CD4-positive, alpha-beta T cell treated with Interleukin-2 at 100 ng/mL for 4 hours (primary cell): ENCODE measurements around the gene ASPHD2.

Experiments used
- DNase-seq: peaks from one replicate; pipeline ENCODE4 v3.0.0-alpha.2; 2020; ENCODE audit warnings: low spot score

ASPHD2 gene

GRCh38 chr22:26446808-26447515, 17.9 kb downstream of the ASPHD2 start:
- DNase-seq: no peak

- no peak for DNase-seq
These were observed 18.7 kb downstream of the ASPHD2 start for GRCh38 chr22:26447584-26448329.

- no peak for DNase-seq
These were observed 19.3 kb downstream of the ASPHD2 start for GRCh38 chr22:26448334-26448733.

GRCh38 chr22:26448941-26449340, 19.9 kb downstream of the ASPHD2 start:
- no peak for DNase-seq

GRCh38 chr22:26450453-26451185, 21.6 kb downstream of the ASPHD2 start:
- DNase-seq: no peak

GRCh38 chr22:26452236-26453016, 23.4 kb downstream of the ASPHD2 start:
- DNase-seq: no peak

- no peak for DNase-seq
These were observed 24.2 kb downstream of the ASPHD2 start for GRCh38 chr22:26453216-26453615.

GRCh38 chr22:26453812-26454500, 24.9 kb downstream of the ASPHD2 start:
- DNase-seq: no peak

GRCh38 chr22:26457661-26458272, 28.7 kb downstream of the ASPHD2 start:
- no peak for DNase-seq

- DNase-seq: no peak
These were observed 31.1 kb downstream of the ASPHD2 start for GRCh38 chr22:26460202-26460601.

GRCh38 chr22:26461188-26461810, 32.2 kb downstream of the ASPHD2 start:
- DNase-seq: peak; percentile 44

GRCh38 chr22:26462051-26462450, 33.0 kb downstream of the ASPHD2 start:
- DNase-seq: no peak

- no peak for DNase-seq
These were observed 33.6 kb downstream of the ASPHD2 start for GRCh38 chr22:26462641-26463040.

GRCh38 chr22:26463101-26463661, 34.1 kb downstream of the ASPHD2 start:
- DNase-seq: no peak

- no peak for DNase-seq
These were observed 34.6 kb downstream of the ASPHD2 start for GRCh38 chr22:26463688-26464087.

- DNase-seq: no peak
These were observed 35.3 kb downstream of the ASPHD2 start for GRCh38 chr22:26464312-26464711.

GRCh38 chr22:26466196-26466595, 37.1 kb downstream of the ASPHD2 start:
- no peak for DNase-seq

GRCh38 chr22:26470807-26471206, 41.7 kb downstream of the ASPHD2 start:
- no peak for DNase-seq

GRCh38 chr22:26471522-26471921, 42.5 kb downstream of the ASPHD2 start:
- no peak for DNase-seq

- DNase-seq: no peak
These were observed 45.6 kb downstream of the ASPHD2 start for GRCh38 chr22:26474682-26475081.
